ENCODE measurements around the gene TPSAB1. TPM values are rescaled to one million over a fixed set of nuclear protein-coding genes. Genes with fewer than 3 reads are reported as not detected.

Gene TPSAB1
- total RNA-seq, 4 donors from 2014 or later = 20.8 to 86.2 (median 31.4) TPM

GRCh38 chr16:1258225-1258600 is 17.7 kb downstream of the TPSAB1 start:
- no peak for DNase-seq (ENCODE audit: low spot score)
- no peak for ATAC-seq (ENCODE audit: low FRiP score)
- TF ChIP-seq CTCF (IDR thresholded peaks at IDR 0.05) = no peak

- no peak for TF ChIP-seq CTCF (IDR thresholded peaks at IDR 0.05)
- ATAC-seq (ENCODE audit: low FRiP score) (no peak), DNase-seq (ENCODE audit: low spot score) (no peak)
Observed at GRCh38 chr16:1258906-1259759, 18.6 kb downstream of the TPSAB1 start.

DNA sequence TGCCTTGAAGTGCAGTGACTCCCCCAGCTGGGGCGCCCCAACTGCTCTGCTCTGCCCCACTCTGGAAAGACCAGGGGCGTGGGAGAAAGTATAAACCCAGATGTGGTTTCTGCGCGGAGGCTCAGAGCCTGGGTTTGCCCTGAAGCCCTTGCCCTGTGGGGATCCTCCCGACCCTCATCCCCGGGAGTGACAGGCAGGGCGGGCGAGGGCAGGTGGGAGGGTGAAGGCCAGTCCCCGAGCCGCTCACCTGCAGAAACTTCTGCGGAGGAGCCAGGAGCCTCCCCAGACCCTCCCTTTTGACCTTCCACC is 19.2 kb downstream of the TPSAB1 start:
- no peak for TF ChIP-seq CTCF (IDR thresholded peaks at IDR 0.05)
- DNase-seq (ENCODE audit: low spot score) (no peak), ATAC-seq (ENCODE audit: low FRiP score) (no peak)

DNA sequence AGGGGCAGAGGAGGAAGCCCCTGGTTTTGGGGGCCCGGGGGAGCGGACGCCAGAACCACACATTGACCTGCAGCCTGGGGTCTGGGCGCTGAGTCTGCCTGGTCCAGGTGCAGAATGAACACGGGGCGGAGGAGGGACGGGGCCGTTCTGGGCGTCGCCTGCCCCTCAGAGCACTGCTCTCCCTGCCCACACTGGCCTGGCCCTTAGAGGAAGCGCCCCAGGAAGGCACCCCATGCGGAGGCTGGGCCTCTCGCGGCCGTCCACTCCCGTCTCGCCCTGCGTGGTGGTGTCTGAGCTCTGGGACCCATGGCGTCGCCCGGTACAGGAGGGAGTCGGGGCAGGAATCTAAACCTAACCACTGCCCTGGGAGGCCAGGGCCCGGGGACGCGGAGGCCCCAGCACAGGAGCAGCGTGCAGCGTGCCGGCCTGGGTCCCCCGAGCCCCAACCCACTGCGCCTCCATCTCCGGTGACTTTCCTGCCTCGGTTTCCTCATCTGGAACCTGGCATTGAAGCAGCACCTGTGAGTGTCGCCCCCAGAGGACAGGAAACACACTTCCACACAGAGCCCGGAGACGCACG is 19.7 kb downstream of the TPSAB1 start:
- no peak for DNase-seq (ENCODE audit: low spot score)
- no peak for ATAC-seq (ENCODE audit: low FRiP score)
- no peak for TF ChIP-seq CTCF (IDR thresholded peaks at IDR 0.05)

GRCh38 chr16:1261131-1261892 is 20.8 kb downstream of the TPSAB1 start:
- DNase-seq (ENCODE audit: low spot score) (no peak), ATAC-seq (ENCODE audit: low FRiP score) (no peak)
- no peak for TF ChIP-seq CTCF (IDR thresholded peaks at IDR 0.05)

DNA sequence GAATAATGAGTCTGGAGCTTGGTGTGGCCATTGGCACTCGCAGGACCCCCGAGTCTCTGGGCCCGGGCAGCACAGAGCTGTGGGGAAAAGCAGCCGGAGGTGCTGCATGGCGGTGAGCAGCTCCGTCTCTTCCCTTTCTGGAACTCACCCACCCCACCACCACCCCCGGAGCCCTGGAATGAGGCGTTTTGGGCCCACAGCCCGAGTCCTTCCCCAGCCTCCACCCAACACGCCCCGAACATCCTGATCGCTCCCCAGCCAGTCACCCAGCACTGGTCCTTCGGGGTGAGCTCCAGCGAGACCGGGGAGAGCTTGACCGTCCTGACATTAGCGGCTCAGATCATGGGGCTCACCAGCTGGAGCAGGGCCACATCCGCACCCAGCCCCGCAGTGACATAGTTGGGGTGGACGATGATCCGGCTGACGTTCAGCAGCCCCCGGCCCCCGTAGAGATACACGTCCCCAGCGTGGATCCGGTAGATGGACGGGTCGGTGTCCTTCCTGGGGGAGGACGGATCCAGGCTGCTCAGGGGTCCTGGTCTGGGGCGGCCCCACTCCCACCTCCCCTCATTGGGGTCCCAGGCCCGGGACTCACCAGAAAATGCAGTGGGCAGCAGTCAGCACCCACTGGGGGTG is 21.8 kb downstream of the TPSAB1 start:
- no peak for ATAC-seq (ENCODE audit: low FRiP score)
- no peak for DNase-seq (ENCODE audit: low spot score)
- TF ChIP-seq CTCF (IDR thresholded peaks at IDR 0.05) = no peak
